ENCODE measurements around the gene CNKSR2.
A peak's percentile ranks its signal among the peaks of the same experiment; 100 is the strongest.
"Not testable (repeated sequence)": the region's sequence is repeated elsewhere in the genome, so short reads cannot be mapped to it uniquely, and the experiment has no call there.

Gene CNKSR2

GRCh38 chrX:21457718-21458117 lies 83.5 kb downstream of the CNKSR2 start:
- DNase-seq, result no peak

GRCh38 chrX:21469071-21469470 lies 94.9 kb downstream of the CNKSR2 start:
- DNase-seq, result no peak

- DNase-seq, result no peak
Observed at GRCh38 chrX:21476909-21477308, 102.7 kb downstream of the CNKSR2 start.

- peak; percentile 43 for DNase-seq
Observed at GRCh38 chrX:21479695-21480270, 105.6 kb downstream of the CNKSR2 start.

GRCh38 chrX:21481761-21482160 lies 107.5 kb downstream of the CNKSR2 start:
- DNase-seq, result no peak

- DNase-seq, result not testable (repeated sequence)
Observed at GRCh38 chrX:21484051-21484450, 109.8 kb downstream of the CNKSR2 start.

- no peak for DNase-seq
Observed at GRCh38 chrX:21487832-21488231, 113.6 kb downstream of the CNKSR2 start.

- DNase-seq, result no peak
Observed at GRCh38 chrX:21490341-21490740, 116.1 kb downstream of the CNKSR2 start.

GRCh38 chrX:21493226-21493830 lies 119.1 kb downstream of the CNKSR2 start:
- DNase-seq, result no peak

- no peak for DNase-seq
Observed at GRCh38 chrX:21503593-21503992, 129.4 kb downstream of the CNKSR2 start.

GRCh38 chrX:21509912-21510311 lies 135.7 kb downstream of the CNKSR2 start:
- DNase-seq, result no peak

- DNase-seq, result no peak
Observed at GRCh38 chrX:21524008-21524407, 149.8 kb downstream of the CNKSR2 start.

GRCh38 chrX:21528076-21528475 lies 153.9 kb downstream of the CNKSR2 start:
- no peak for DNase-seq

- DNase-seq, result no peak
Observed at GRCh38 chrX:21529771-21530170, 155.6 kb downstream of the CNKSR2 start.

- not testable (repeated sequence) for DNase-seq
Observed at GRCh38 chrX:21544642-21545041, 170.4 kb downstream of the CNKSR2 start.

- no peak for DNase-seq
Observed at GRCh38 chrX:21559417-21559816, 185.2 kb downstream of the CNKSR2 start.

- DNase-seq, result no peak
Observed at GRCh38 chrX:21565025-21565424, 190.8 kb downstream of the CNKSR2 start.

GRCh38 chrX:21574793-21575192 lies 200.6 kb downstream of the CNKSR2 start:
- no peak for DNase-seq

GRCh38 chrX:21581479-21581878 lies 207.3 kb downstream of the CNKSR2 start:
- DNase-seq, result no peak

- no peak for DNase-seq
Observed at GRCh38 chrX:21586001-21586400, 211.8 kb downstream of the CNKSR2 start.

- DNase-seq, result no peak
Observed at GRCh38 chrX:21590012-21590776, 216.0 kb downstream of the CNKSR2 start.

GRCh38 chrX:21606002-21606401 lies 231.8 kb downstream of the CNKSR2 start:
- DNase-seq, result no peak

- no peak for DNase-seq
Observed at GRCh38 chrX:21610168-21610567, 235.9 kb downstream of the CNKSR2 start.

GRCh38 chrX:21612154-21612553 lies 237.9 kb downstream of the CNKSR2 start:
- no peak for DNase-seq

All from activated CD4-positive, alpha-beta T cell treated with anti-CD3 and anti-CD28 coated beads, Interleukin-2, Interleukin-6, amounts not matched to agents 100 ng/mL and 50 ng/mL, durations not matched to agents 16 hours and 8 hours (primary cell).